GM18511 (cell line): ENCODE results near the gene IGFALS.

ENCODE experiments used
- ATAC-seq: cut with Tn5 transposase; IDR thresholded peaks from one replicate; pipeline ENCODE4 v1.9.1; 2021; ENCODE audit warnings: mild to moderate bottlenecking, moderate library complexity; ENCODE audit not compliant: unreplicated experiment

IGFALS gene

DNA sequence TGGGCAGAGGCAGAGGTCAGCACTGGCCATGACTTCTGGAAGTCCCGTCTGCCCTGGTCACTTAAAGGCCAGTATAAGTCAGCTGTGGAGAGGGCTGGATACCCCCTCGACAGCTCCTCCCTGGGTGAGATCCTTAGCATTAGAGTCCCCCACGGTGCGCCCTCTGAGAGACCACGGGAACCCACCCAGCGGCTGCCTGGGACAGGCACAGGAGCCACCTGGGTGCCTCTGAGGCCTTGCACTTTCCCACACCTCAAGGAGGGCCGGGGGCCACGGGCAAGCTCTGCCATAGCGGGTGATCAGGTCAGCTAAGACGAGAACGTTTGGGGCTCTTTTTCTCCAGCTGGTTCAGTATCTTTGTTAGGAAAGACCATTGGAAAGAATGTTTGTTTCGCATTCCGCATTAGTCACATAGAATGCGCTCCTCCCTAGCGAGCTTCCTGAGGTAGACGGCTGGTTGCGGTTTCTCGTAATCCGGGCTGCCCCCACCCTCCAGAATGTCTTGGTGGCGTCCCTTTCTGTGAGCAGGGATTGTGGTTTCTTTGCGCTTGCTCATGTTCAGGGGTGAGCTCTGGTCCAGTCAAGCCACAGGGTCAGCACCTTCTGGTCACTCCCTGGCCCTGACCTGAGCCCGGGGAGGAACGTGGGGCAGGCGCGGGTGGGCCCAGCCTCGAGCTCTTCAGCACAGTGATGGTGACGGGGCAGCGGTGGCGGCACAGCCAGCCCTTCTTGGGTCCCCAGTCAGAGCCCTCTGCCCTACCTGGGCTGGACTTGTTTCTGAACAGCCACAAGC, 47.4 kb downstream of the IGFALS start:
- ATAC-seq, result no peak

DNA sequence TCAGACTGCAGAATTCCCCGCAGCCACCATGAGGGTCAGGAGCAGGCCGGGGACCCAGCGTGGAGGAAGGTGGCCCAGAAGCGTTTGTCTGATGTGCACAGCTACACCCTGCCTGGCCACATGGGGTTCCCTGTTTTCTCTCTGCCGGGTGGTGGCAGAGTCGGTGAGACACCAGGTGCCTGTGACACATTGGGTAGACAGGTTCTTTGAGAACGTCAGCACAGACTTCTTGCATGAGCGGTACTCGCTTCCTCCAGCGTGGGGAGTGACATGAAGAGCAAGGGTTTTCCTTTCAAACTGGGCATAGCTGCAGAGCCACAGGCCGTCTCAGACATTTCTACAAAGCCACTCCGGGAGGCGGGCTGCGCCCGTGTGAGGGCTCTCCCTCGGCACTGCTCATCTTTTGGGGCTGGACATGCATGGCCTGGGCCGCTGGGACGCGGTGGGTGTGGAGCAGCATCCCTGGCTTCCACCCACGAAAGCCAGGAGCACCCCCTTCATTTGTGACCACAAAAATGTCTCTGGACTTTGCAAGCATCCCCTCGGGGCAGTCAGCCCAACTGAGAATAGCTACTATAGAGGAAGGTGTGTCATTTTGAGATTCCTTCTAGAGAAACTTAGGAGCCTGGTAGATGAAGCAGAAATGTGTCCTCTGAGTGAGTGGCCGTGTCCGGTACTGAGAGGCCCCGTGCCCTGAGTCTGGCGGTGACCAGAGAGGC, 48.2 kb downstream of the IGFALS start:
- ATAC-seq, result no peak

- no peak for ATAC-seq
Observed at GRCh38 chr16:1744338-1744840, 49.1 kb downstream of the IGFALS start.

- no peak for ATAC-seq
Observed at GRCh38 chr16:1743376-1744337, 49.8 kb downstream of the IGFALS start.

- ATAC-seq, result no peak
Observed at GRCh38 chr16:1741553-1742165, 51.8 kb downstream of the IGFALS start.

DNA sequence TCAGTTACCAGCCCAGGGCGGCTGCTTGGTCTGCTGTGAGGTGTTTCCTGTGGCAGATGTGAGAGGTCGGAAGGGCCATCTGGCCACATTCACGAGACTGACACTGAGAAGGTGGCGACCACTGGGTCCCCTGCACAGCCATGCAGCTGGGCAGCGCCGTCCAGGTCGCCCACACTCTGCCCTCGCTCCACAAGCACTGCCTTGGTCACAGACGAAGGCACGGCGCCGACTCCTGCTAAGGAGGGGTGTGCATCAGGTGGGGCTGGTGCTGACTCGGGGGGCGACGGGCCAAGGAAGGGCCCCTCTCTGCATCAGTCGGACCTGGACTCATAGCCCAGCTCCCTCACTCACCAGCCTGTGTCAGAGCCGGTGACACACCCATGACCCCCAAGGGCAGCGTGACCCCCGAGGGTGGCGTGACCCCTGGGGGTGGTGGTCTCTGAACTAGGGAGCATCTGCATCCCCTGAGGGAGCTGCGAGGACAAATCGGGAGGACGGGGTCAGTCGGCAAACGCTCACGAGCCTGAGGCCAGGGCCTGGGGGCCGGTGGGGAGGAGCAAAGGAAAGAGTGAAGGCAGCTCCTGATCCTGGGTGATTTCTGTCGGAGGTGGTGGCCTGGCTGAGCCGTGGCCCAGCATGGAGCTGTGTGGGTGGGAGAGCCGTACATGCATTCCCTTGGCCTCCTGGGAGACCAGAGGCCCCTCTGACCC, 52.6 kb downstream of the IGFALS start:
- no peak for ATAC-seq
